Iris pigment epithelial cell (primary cell): ENCODE measurements around the gene PTPN4.

Experiments used
- DNase-seq: peaks from one replicate; pipeline ENCODE4 v3.0.0-alpha.2; 2011; ENCODE audit warnings: low read depth

PTPN4 gene

GRCh38 chr2:119859528-119859927, 99.8 kb downstream of the PTPN4 start:
- no peak for DNase-seq

- DNase-seq, result no peak
Measured at GRCh38 chr2:119860924-119861323, 101.2 kb downstream of the PTPN4 start.

GRCh38 chr2:119862127-119862889, 102.6 kb downstream of the PTPN4 start:
- no peak for DNase-seq

- DNase-seq, result no peak
Measured at GRCh38 chr2:119864318-119864717, 104.6 kb downstream of the PTPN4 start.

GRCh38 chr2:119871725-119872124, 112.0 kb downstream of the PTPN4 start:
- no peak for DNase-seq

GRCh38 chr2:119873350-119874315, 113.9 kb downstream of the PTPN4 start:
- DNase-seq, result peak; percentile 29

GRCh38 chr2:119879502-119879901, 119.8 kb downstream of the PTPN4 start:
- no peak for DNase-seq

- DNase-seq, result peak; percentile 67
Measured at GRCh38 chr2:119888680-119889079, 129.0 kb downstream of the PTPN4 start.

GRCh38 chr2:119897736-119898395, 138.1 kb downstream of the PTPN4 start:
- no peak for DNase-seq

GRCh38 chr2:119901013-119901412, 141.3 kb downstream of the PTPN4 start:
- no peak for DNase-seq

GRCh38 chr2:119910566-119910965, 150.8 kb downstream of the PTPN4 start:
- no peak for DNase-seq

- peak; percentile 39 for DNase-seq
Measured at GRCh38 chr2:119914266-119914665, 154.5 kb downstream of the PTPN4 start.

- no peak for DNase-seq
Measured at GRCh38 chr2:119921825-119922224, 162.1 kb downstream of the PTPN4 start.

GRCh38 chr2:119922699-119923098, 163.0 kb downstream of the PTPN4 start:
- DNase-seq, result no peak

GRCh38 chr2:119929537-119929936, 169.8 kb downstream of the PTPN4 start:
- no peak for DNase-seq

- no peak for DNase-seq
Measured at GRCh38 chr2:119932809-119933208, 173.1 kb downstream of the PTPN4 start.

GRCh38 chr2:119934319-119934718, 174.6 kb downstream of the PTPN4 start:
- no peak for DNase-seq

- DNase-seq, result no peak
Measured at GRCh38 chr2:119937680-119938079, 178.0 kb downstream of the PTPN4 start.

GRCh38 chr2:119939915-119940314, 180.2 kb downstream of the PTPN4 start:
- no peak for DNase-seq

GRCh38 chr2:119940856-119941255, 181.1 kb downstream of the PTPN4 start:
- no peak for DNase-seq

- no peak for DNase-seq
Measured at GRCh38 chr2:119941388-119941787, 181.7 kb downstream of the PTPN4 start.

- DNase-seq, result no peak
Measured at GRCh38 chr2:119941981-119942513, 182.3 kb downstream of the PTPN4 start.
